ENCODE results near the gene TDRD3.

TDRD3 gene

GRCh38 chr13:60519496-60519895 is 122.5 kb downstream of the TDRD3 start:
- H3K4me1 ChIP-seq (ENCODE audit: insufficient read depth, low read length, severe bottlenecking): no peaks in the 10 kb centered on the region

GRCh38 chr13:60520902-60521569 is 124.0 kb downstream of the TDRD3 start:
- H3K4me2 ChIP-seq (ENCODE audit: low read length): no peak overlapping the region
- no peaks in the 10 kb centered on the region for H3K27me3 ChIP-seq (ENCODE audit: insufficient read depth, low read length)
- H3K9ac ChIP-seq (ENCODE audit: low read length): no peak overlapping the region
- no peaks in the 10 kb centered on the region for H3F3A ChIP-seq (ENCODE audit: insufficient read depth, low read length)
- H4K20me1 ChIP-seq (ENCODE audit: insufficient read depth, low read length): no peaks in the 10 kb centered on the region
- H3K4me3 ChIP-seq (ENCODE audit: low read depth, low read length, poor library complexity, severe bottlenecking): no peak overlapping the region
- H3K36me3 ChIP-seq (ENCODE audit: insufficient read depth, low read length): no peaks in the 10 kb centered on the region
- H3K9me3 ChIP-seq (ENCODE audit: low read length): no peaks in the 10 kb centered on the region
- H3K9me2 ChIP-seq (ENCODE audit: low read depth, low read length): no peaks in the 10 kb centered on the region
- TF ChIP-seq EZH2 (IDR thresholded peaks at IDR 0.05; ENCODE audit: borderline replicate concordance, low read length): no peak
- TF ChIP-seq CTCF (IDR thresholded peaks at IDR 0.05; ENCODE audit: low read length): no peak
- H3K79me2 ChIP-seq (ENCODE audit: insufficient read depth, low read length): no peaks in the 10 kb centered on the region
- H3K27ac ChIP-seq (ENCODE audit: low read depth, low read length, poor library complexity, severe bottlenecking): no peak overlapping the region
- no peak overlapping the region for H2AFZ ChIP-seq (ENCODE audit: low read length)
- no peaks in the 10 kb centered on the region for H3K4me1 ChIP-seq (ENCODE audit: insufficient read depth, low read length, severe bottlenecking)

More at GRCh38 chr13:60519496-60519895, 122.5 kb downstream of the TDRD3 start:
- Histone ChIP-seq H4K20me1 (ENCODE audit: insufficient read depth, low read length) (no peaks in the 10 kb centered on the region), H3K4me2 (ENCODE audit: low read length) (no peak overlapping the region), H3K4me3 (ENCODE audit: low read depth, low read length, poor library complexity, severe bottlenecking) (no peak overlapping the region), H3K36me3 (ENCODE audit: insufficient read depth, low read length) (no peaks in the 10 kb centered on the region), H3K9ac (ENCODE audit: low read length) (no peak overlapping the region), H3F3A (ENCODE audit: insufficient read depth, low read length) (no peaks in the 10 kb centered on the region), H3K79me2 (ENCODE audit: insufficient read depth, low read length) (no peaks in the 10 kb centered on the region), H3K9me2 (ENCODE audit: low read depth, low read length) (no peaks in the 10 kb centered on the region), H3K27me3 (ENCODE audit: insufficient read depth, low read length) (no peaks in the 10 kb centered on the region), H3K9me3 (ENCODE audit: low read length) (no peaks in the 10 kb centered on the region), H2AFZ (ENCODE audit: low read length) (no peak overlapping the region), H3K27ac (ENCODE audit: low read depth, low read length, poor library complexity, severe bottlenecking) (no peak overlapping the region)
- TF ChIP-seq EZH2 (IDR thresholded peaks at IDR 0.05; ENCODE audit: borderline replicate concordance, low read length) (no peak), CTCF (IDR thresholded peaks at IDR 0.05; ENCODE audit: low read length) (no peak)

GRCh38 chr13:60538566-60538965 is 141.5 kb downstream of the TDRD3 start:
- Histone ChIP-seq H3K4me1 (ENCODE audit: insufficient read depth, low read length, severe bottlenecking) (no peaks in the 10 kb centered on the region), H3K9me3 (ENCODE audit: low read length) (no peaks in the 10 kb centered on the region), H3K27ac (ENCODE audit: low read depth, low read length, poor library complexity, severe bottlenecking) (no peak overlapping the region), H2AFZ (ENCODE audit: low read length) (no peak overlapping the region), H3K4me2 (ENCODE audit: low read length) (no peak overlapping the region), H3K27me3 (ENCODE audit: insufficient read depth, low read length) (no peaks in the 10 kb centered on the region), H3K4me3 (ENCODE audit: low read depth, low read length, poor library complexity, severe bottlenecking) (no peak overlapping the region), H3K9me2 (ENCODE audit: low read depth, low read length) (no peaks in the 10 kb centered on the region), H3K36me3 (ENCODE audit: insufficient read depth, low read length) (no peaks in the 10 kb centered on the region), H4K20me1 (ENCODE audit: insufficient read depth, low read length) (no peaks in the 10 kb centered on the region), H3K79me2 (ENCODE audit: insufficient read depth, low read length) (no peaks in the 10 kb centered on the region), H3K9ac (ENCODE audit: low read length) (no peak overlapping the region), H3F3A (ENCODE audit: insufficient read depth, low read length) (no peaks in the 10 kb centered on the region)
- TF ChIP-seq CTCF (IDR thresholded peaks at IDR 0.05; ENCODE audit: low read length): no peak
- no peak for TF ChIP-seq EZH2 (IDR thresholded peaks at IDR 0.05; ENCODE audit: borderline replicate concordance, low read length)

All from OCI-LY1 (cell line).